Measurements from ENCODE around the gene AVP. TPM values are rescaled to one million over a fixed set of nuclear protein-coding genes. Genes with fewer than 3 reads are reported as not detected.

Gene AVP
- total RNA-seq, 2 experiments from 2014 or later, result not detected

DNA sequence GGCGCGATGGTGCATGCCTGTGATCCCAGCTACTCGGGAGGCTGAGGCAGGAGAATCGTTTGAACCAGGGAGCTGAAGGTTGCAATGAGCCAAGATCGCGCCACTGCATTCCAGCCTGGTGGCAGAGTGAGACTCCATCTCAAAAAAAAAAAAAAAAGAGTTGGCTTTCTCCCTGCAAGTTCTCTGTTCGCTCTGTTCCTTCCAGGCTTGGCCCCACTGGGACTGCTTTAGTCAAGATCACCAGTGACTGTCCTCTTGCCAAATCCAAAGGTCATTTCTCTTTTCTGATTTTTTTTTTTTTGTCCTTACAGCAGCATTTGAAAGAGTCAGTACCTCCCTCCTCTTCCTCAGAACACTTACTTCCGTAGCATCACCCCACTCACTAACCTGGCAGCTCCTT, 51.9 kb downstream of the AVP start:
- Mint-ChIP-seq H3K27ac (no peak overlapping the region), H3K4me1 (ENCODE audit: low read depth) (no peaks in the 10 kb centered on the region), H3K27me3 (no peaks in the 10 kb centered on the region), H3K4me3 (no peak overlapping the region), H3K9me3 (no peaks in the 10 kb centered on the region), H3K36me3 (ENCODE audit: low read depth) (peaks cover 15% of the 10 kb centered on the region)
- DNase-seq, result no peak
- POLR2A ChIA-PET, result no interaction called here
- CTCF ChIA-PET, result no interaction called here
- ATAC-seq, result no peak
- TF ChIP-seq CTCF (IDR thresholded peaks at IDR 0.05), result no peak
- intact Hi-C loops (cut with micrococcal nuclease), result no loop called here

Other genes starting within 250 kb of the AVP start
- gene PCED1A, start 244.1 kb downstream of the AVP start, total RNA-seq, result 10 to 100 TPM; 33.9 to 34.3 TPM
- 10 to 100 TPM; 34.5 to 38.7 TPM for gene VPS16, start 244.0 kb downstream of the AVP start, total RNA-seq
- 10 to 100 TPM; 42.0 to 43.1 TPM for gene PTPRA, start 211.2 kb downstream of the AVP start, total RNA-seq
- gene GNRH2, start 41.1 kb downstream of the AVP start, total RNA-seq, result under 1 TPM; 0.36 to 0.85 TPM
- gene MRPS26, start 38.7 kb downstream of the AVP start, total RNA-seq, result 10 to 100 TPM; 63.6 to 70.0 TPM
- not detected for gene OXT, start 13.1 kb downstream of the AVP start, total RNA-seq
- gene FASTKD5, start 75.1 kb upstream of the AVP start, total RNA-seq, result 10 to 100 TPM; 17.3 to 18.1 TPM
- 1 to 10 TPM; 5.0 to 6.9 TPM for gene UBOX5, start 75.1 kb upstream of the AVP start, total RNA-seq
- gene LZTS3, start 88.8 kb upstream of the AVP start, total RNA-seq, result 1 to 10 TPM; 1.3 to 1.4 TPM
- gene DDRGK1, start 120.0 kb upstream of the AVP start, total RNA-seq, result 10 to 100 TPM; 50.1 to 54.1 TPM
- 10 to 100 TPM; 56.3 to 66.9 TPM for gene ITPA, start 124.8 kb upstream of the AVP start, total RNA-seq
- 1 to 10 TPM; 1.8 to 2.8 TPM for gene SLC4A11, start 154.5 kb upstream of the AVP start, total RNA-seq